CD4-positive, alpha-beta T cell treated with Interleukin-4 for 1 hour (primary cell): ENCODE measurements around the gene SYNPO.

Experiments used
- DNase-seq, 2 donors: peaks; one replicate each; pipeline ENCODE4 v3.0.0-alpha.2; 2020 to 2022

The SYNPO gene

GRCh38 chr5:150625831-150626746 lies 14.4 kb upstream of the SYNPO start:
- peak in 1 of 2 donors; percentile 59 for DNase-seq

- DNase-seq = no peak
Measured at GRCh38 chr5:150626853-150627276, 13.6 kb upstream of the SYNPO start.

DNA sequence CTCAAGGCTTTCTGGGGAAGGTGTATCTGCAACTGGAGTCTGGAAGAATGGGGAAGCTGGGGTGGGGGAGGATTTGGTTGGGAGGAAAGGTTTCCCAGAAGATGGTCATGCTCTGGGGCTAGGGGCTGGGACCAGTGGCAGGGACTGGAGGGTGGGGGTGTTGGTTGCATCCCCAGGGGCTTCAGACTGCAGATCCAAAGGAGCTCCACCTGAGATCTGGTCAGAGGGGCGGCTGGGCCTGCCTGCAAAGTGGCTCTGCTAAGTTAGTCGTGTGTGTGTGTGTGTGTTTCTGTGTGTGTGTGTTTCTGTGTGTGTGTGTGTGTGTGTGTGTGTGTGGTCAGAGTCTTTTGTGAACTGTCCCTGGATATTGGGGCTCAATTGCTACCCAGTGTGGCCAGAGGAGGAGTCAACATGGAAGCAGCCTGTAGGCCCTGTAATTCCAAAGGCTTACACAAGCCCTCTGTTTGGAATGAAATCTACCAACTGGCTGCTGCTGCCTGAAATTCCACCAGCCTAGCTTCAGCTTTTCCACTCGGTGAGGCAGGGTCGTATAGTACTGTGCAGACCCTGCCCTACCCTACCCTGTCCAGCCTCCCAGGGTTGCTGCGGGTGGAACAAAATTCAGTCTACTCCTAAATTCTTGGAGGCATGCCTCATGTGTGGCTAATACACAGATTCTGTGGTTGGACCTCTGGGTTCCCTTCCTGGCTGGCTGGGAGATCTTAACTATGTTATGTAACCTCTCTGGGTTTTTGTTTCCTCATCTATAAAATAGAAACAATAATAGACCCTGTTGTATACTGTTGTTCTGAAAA lies 12.5 kb upstream of the SYNPO start:
- no peak for DNase-seq

- no peak for DNase-seq
Measured at GRCh38 chr5:150628936-150629485, 11.4 kb upstream of the SYNPO start.

GRCh38 chr5:150630016-150630415 lies 10.4 kb upstream of the SYNPO start:
- no peak for DNase-seq

GRCh38 chr5:150630461-150631325 lies 9.8 kb upstream of the SYNPO start:
- DNase-seq = no peak

DNA sequence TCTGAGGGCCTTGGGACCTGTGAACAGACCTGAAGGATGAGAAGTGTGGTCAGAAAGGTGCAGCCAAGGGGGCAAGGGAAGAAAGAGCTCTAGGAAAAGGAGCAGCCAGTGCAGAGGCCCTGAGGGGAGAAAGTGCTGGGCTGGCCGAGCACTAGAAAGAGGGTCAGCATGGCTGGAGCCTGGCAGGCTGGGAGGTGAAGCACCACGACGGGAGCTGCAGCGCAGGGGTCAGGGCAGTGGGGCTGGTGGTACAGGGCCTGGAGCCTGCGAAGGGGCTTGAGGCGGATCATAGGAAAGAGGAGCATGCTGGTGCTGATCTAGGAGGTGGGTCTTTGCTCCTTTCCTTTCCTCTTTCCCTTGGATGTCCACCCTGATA lies 9.1 kb upstream of the SYNPO start:
- no peak for DNase-seq

- no peak for DNase-seq
Measured at GRCh38 chr5:150632305-150633160, 7.9 kb upstream of the SYNPO start.

- no peak for DNase-seq
Measured at GRCh38 chr5:150633429-150633828, 7.0 kb upstream of the SYNPO start.

DNA sequence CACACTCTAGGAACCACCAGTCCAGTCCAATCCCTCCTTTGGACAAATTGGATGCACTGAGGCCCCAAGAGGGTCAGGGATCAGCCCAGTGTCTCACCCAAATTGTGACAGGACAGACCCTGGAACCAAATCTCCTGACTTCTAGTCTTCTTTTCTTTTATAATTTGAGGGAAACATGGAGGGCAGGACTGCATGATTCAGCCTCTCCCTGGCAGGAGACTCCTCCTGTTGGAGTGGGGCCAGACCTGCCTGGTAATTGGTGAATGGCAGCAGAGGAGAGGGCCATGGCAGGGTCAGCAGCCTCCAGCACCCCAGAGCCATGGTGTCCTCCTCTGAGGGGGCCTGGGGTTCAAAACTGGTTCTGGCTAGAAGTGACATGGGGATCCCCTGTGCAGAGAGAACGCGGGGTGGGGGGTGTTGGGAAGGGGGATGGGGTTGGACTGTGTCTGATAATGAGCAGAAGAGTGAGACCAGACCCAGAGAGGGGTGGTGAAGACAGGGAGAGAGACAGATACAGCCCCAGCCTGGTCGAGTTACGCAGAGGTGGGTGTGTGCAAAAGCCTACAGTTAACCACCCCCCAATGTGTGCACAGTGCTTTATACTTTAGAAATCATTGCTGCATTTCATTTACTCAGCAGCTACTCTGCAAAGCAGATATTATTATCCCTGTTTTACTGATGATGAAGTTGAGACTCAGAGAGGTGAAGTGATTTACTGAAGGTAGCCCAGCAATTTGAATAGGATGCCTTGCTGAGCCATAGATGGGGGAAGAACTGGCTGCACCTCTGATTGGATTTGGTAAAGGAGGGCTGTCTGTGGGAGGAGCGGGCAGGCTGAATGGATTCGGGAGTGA lies 3.8 kb upstream of the SYNPO start:
- DNase-seq = no peak

DNA sequence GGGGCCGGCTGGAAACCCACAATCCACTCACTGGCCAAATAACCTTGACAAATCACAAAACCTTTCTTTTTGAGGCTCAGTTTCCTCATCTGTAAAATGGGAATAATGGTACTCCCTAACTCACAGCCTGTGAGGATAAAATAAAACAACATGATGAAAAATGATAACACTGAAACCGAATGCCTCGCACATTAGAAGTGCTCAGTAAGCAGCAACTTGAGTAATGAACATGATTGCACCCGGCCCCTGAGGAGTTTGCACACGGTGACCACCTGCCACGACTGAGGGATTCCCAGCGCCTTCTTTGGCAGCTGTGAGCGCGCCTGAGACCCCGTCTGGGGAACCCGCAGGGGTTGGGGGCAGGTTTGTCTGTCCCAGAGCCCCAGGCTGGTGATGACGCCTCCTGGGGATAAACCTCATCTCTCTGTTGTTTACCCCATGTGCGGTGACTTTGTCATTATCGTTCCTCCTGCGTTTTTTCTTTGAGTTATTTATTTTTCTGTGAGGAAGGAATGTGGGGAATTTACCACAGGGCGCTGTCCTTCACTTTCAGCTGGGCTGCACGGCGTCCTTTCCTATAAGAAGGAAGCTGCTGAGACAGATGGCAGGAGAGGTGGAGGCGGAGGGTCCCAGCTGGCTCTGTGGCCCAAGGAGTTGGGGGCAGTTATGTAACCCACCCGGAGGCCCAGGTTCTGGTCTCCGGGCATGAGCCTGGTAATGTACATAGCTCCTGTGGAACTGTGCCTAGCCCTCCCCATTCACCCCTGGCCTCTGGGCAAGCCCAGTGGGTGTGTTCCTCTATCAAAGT lies 3.0 kb upstream of the SYNPO start:
- no peak for DNase-seq

GRCh38 chr5:150638053-150638444 lies 2.4 kb upstream of the SYNPO start:
- DNase-seq = no peak

GRCh38 chr5:150638488-150639376 lies 1.7 kb upstream of the SYNPO start:
- no peak for DNase-seq

- DNase-seq = no peak
Measured at GRCh38 chr5:150639377-150639692, 1.1 kb upstream of the SYNPO start.

DNA sequence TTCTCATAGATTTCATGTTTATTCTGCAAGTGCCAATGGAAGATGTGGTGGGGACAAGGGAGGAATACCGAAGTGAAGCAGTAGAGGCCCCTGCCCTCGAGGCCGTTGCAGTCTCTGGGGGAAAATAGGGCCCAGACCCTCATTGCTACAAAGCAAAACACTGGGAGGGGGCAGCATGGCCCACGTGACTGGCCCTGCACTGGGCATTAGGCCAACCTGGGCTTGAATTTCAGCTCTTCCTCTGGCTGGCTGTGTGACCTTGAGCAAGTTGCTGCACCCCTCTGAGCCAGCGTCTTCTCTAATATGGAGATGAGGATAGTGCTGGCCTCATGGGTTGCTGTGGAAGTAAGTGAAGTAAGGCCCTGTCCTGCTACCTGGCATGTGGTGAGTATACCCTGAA lies 709 bp upstream of the SYNPO start:
- DNase-seq = no peak

GRCh38 chr5:150641006-150641570 lies 628 bp downstream of the SYNPO start:
- no peak for DNase-seq

DNA sequence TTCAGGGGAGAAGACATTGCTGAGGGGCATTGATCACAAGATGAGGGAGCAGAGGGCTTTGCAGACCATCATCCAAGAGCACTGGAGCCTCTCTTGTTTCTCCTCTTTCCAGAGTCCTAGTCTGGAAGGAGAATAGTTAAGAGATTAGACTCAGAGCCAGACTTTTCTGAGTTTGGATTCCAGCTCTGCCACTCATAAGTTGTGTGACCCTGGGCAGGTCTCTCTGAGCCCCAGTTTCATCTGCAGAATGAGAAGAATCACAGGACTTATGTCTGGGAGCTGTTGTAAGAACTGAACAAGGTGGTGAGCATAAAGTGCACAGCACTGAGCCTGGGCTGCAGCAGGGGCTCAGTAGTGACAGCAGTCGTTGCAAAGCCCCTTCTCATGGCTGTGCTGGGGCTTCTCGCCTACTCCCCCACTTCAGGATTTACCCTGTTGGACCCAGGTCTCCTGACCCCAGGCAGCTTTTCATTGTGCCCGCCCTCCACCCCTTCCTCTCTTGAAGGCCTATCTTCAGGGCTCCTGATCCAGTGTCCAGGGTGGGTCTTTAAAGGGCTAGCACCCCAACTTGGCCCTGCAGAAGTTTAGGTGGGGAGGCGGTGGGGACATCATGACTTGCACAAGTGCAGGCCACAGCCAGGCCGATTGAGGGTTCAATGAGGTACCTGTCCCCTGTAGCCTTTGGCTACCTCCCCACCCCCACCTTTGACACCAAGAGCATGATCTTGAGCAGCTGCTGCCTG lies 1.5 kb downstream of the SYNPO start:
- no peak for DNase-seq

GRCh38 chr5:150642567-150642927 lies 2.1 kb downstream of the SYNPO start:
- no peak for DNase-seq
